ENCODE results near the gene NAGPA. TPM values are rescaled to one million over a fixed set of nuclear protein-coding genes. Genes with fewer than 3 reads are reported as not detected.

The NAGPA gene
- total and polyA plus RNA-seq, 2 of the 8 experiments (the other 6 are each of a cell fraction or from before 2014, with no cell fraction given): 10.1 to 13.2 TPM

DNA sequence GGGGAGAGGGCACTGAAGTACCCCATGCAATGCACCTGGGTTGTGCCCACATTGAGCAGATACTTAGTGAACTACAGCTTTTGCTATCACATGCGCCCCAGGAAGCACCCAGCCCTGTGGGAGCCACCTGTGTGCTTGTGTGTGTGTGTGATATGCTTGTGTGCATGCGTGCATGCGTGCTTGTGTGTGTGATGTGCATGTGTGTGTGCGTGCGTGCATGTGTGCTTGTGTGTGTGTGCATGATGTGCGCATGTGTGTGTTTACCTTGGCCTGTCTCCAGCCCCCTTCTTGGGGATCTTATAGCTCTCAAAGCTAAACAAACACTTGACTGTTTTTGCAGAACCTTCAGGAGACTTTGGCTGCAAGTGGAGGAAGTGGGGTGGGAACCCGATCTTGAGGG is 31.2 kb upstream of the NAGPA start:
- H4K8ac ChIP-seq (ENCODE audit: extremely low read depth, insufficient read depth, low read length): no peak overlapping the region
- no peak overlapping the region for H4K91ac ChIP-seq (replicated peaks; ENCODE audit: insufficient read length, low read length)
- H4K5ac ChIP-seq (ENCODE audit: insufficient read length, low read depth, low read length): no peak overlapping the region
- H3K36me3 ChIP-seq (ENCODE audit: control insufficient read depth in 2 of 4, insufficient read depth in 4 of 4, low read length in 3 of 4): no peaks in the 10 kb centered on the region
- H3K4me1 ChIP-seq (replicated peaks in 1 of 4; ENCODE audit: control insufficient read depth in 3 of 4, insufficient read depth in 4 of 4, low read length in 3 of 4): peaks cover 0 to 8% (median 5%) of the 10 kb centered on the region in 4 experiments; a peak in 6 of 7 replicates
- H3K27me3 ChIP-seq (replicated peaks in 1 of 4; ENCODE audit: control insufficient read depth in 3 of 4, extremely low read depth in 1 of 4, insufficient read depth in 3 of 4, low read length in 3 of 4): 0 out of 7 replicates have a peak, but pooled peaks cover 0 to 1% (median 0%) of the 10 kb centered on the region in 4 experiments
- no peaks in the 10 kb centered on the region for H4K20me1 ChIP-seq (replicated peaks in 1 of 2; ENCODE audit: control insufficient read depth in 1 of 2, insufficient read depth in 2 of 2, low read length in 2 of 2)
- H2BK15ac ChIP-seq (ENCODE audit: low read length): no peak overlapping the region; the same call in 1 of the 2 replicates
- H2BK5ac ChIP-seq (ENCODE audit: low read depth, low read length): peak overlapping the region; percentile 7; the same call in 1 of the 2 replicates
- H3K14ac ChIP-seq (ENCODE audit: insufficient read length): no peak overlapping the region
- 92% methylated on average over 7 of the region's 7 CpGs; no CpG with 5 or more reads in 1 of the 2 experiments for WGBS, 2 experiments (ENCODE audit: extremely low coverage in 1 of 2, insufficient coverage in 1 of 2, insufficient read length in 1 of 2, insufficient replicate concordance in 2 of 2, low coverage in 1 of 2, low lambda C conversion rate in 2 of 2, missing lambda C conversion rate in 1 of 2)
- H3K9me3 ChIP-seq (ENCODE audit: insufficient read depth in 2 of 2, low read depth in 1 of 2, low read length in 1 of 2): no peaks in the 10 kb centered on the region
- H3K23ac ChIP-seq (ENCODE audit: insufficient read length): no peak overlapping the region
- DNase-seq (ENCODE audit: low read depth in 1 of 2, low spot score in 2 of 2) (no peak), FAIRE-seq (no peak)
- no peaks in the 10 kb centered on the region for H3K79me1 ChIP-seq (ENCODE audit: low read depth, low read length)
- TF ChIP-seq FOSL1 (IDR thresholded peaks at IDR 0.05; ENCODE audit: insufficient read depth, low read depth, low read length) (no peak), NANOG (IDR thresholded peaks at IDR 0.05; ENCODE audit: insufficient read depth, low read depth, low read length, poor library complexity, severe bottlenecking) (no peak), RFX5 (IDR thresholded peaks at IDR 0.05; ENCODE audit: borderline replicate concordance, low read depth, low read length) (no peak), CREB1 (IDR thresholded peaks at IDR 0.05) (no peak), ASH2L (IDR thresholded peaks at IDR 0.05; ENCODE audit: low read length) (no peak), SIX5 (IDR thresholded peaks at IDR 0.05; ENCODE audit: low read depth, low read length) (no peak), POLR2AphosphoS5 (IDR thresholded peaks at IDR 0.05; ENCODE audit: low read depth, low read length) (no peak), CBX5 (IDR thresholded peaks at IDR 0.05; ENCODE audit: low read depth, low read length) (no peak), SP2 (IDR thresholded peaks at IDR 0.05; ENCODE audit: low read length) (no peak), CHD2 (IDR thresholded peaks at IDR 0.05; ENCODE audit: low read length) (no peak), CTBP2 (IDR thresholded peaks at IDR 0.05; ENCODE audit: borderline replicate concordance, insufficient read depth, insufficient read length, low read length) (no peak), POLR2A (IDR thresholded peaks at IDR 0.05; ENCODE audit: control extremely low read depth in 1 of 2, low read depth in 2 of 2, low read length in 2 of 2) (no peak), POU5F1 (IDR thresholded peaks at IDR 0.05; ENCODE audit: low read depth, low read length) (no peak)
- H3K79me2 ChIP-seq (ENCODE audit: control insufficient read depth in 1 of 2, insufficient read depth in 2 of 2, low read length in 2 of 2): no peaks in the 10 kb centered on the region
- H2BK20ac ChIP-seq (ENCODE audit: low read length): no peak overlapping the region
- H3K23me2 ChIP-seq (ENCODE audit: low read depth, low read length): no peaks in the 10 kb centered on the region; the same call in 1 of the 2 replicates
- no peak overlapping the region for H3K4ac ChIP-seq (replicated peaks; ENCODE audit: insufficient read length, low read depth, low read length)
- no peak overlapping the region for H3K56ac ChIP-seq (replicated peaks; ENCODE audit: insufficient read length, low read depth, low read length)
- no peak overlapping the region for H2BK12ac ChIP-seq (ENCODE audit: low read depth, low read length)
- ChIA-PET POLR2A (ENCODE audit: partially characterized antibody) (interaction anchor here (1.9 kb wide), 1 partner anchor 11 kb away, joined by 7 read pairs; no protein-coding TSS in a partner anchor), CTCF (ENCODE audit: partially characterized antibody) (interaction anchor here (1.0 to 28.8 kb wide), 5 partner anchors 9 to 32 kb away, joined by 3 to 625 read pairs (median 5); partner anchors contain the start of genes ALG1 and EEF2KMT)
- no peak overlapping the region for H3K4me2 ChIP-seq (ENCODE audit: insufficient read depth in 1 of 2, low read depth in 2 of 2, low read length in 2 of 2)
- no peak overlapping the region for H3K4me3 ChIP-seq (ENCODE audit: extremely low read depth in 1 of 4, insufficient read depth in 2 of 4, low read depth in 3 of 4, low read length in 4 of 4)
- H3K9ac ChIP-seq (replicated peaks in 1 of 4; ENCODE audit: extremely low read depth in 1 of 4, low read depth in 3 of 4, low read length in 3 of 4): no peak overlapping the region
- no peak overlapping the region for H2BK120ac ChIP-seq (replicated peaks; ENCODE audit: low read depth, low read length)
- no peak overlapping the region for H2AK5ac ChIP-seq (ENCODE audit: low read depth, low read length)
- no peak overlapping the region for H3K18ac ChIP-seq (ENCODE audit: extremely low read depth, low read length)
- no peak overlapping the region for H2AFZ ChIP-seq (ENCODE audit: low read length)
- no peak overlapping the region for H3K27ac ChIP-seq (ENCODE audit: low read depth, low read length)

Data from H1 (cell line).